Upper lobe of left lung (tissue), 4 donors: ENCODE data around the gene CREG1.

ENCODE experiments used
- CTCF ChIP-seq, 6 experiments: fragments of 450-650 bp in 4 of 6; fragments of 200-600 bp in 2 of 6; sonication (generic) in 2 of 6; IDR thresholded peaks; one replicate each; pipeline ENCODE4 v1.5.1; 2016 to 2019; ENCODE audit warnings: antibody characterized with exemption in 6 of 6
- EP300 ChIP-seq, 4 donors: sonication (generic); formaldehyde crosslinking; IDR thresholded peaks; one replicate each; pipeline ENCODE4 v1.5.1; 2017; ENCODE audit warnings: antibody characterized with exemption in 4 of 4, control low read depth in 2 of 4
- POLR2A ChIP-seq, 4 donors: fragments of 450-650 bp; IDR thresholded peaks; one replicate each; pipeline ENCODE4 v1.5.1; 2016 to 2017; ENCODE audit warnings: antibody characterized with exemption in 4 of 4, mild to moderate bottlenecking in 2 of 4
- POLR2AphosphoS5 ChIP-seq, 2 donors: sonication (generic); formaldehyde crosslinking; IDR thresholded peaks; one replicate each; pipeline ENCODE4 v1.5.1; 2017; ENCODE audit warnings: antibody characterized with exemption in 2 of 2

- TF ChIP-seq POLR2AphosphoS5 (IDR thresholded peaks at IDR 0.05) (no peak), CTCF (IDR thresholded peaks at IDR 0.05) (no peak), EP300 (IDR thresholded peaks at IDR 0.05) (no peak), POLR2A (IDR thresholded peaks at IDR 0.05) (no peak)
Observed at GRCh38 chr1:167504467-167504827, 49.1 kb downstream of the CREG1 start.
